K562 (cell line): ENCODE data around the gene FES. TPM values are rescaled to one million over a fixed set of nuclear protein-coding genes. Genes with fewer than 3 reads are reported as not detected.
A peak's percentile ranks its signal among the peaks of the same experiment; 100 is the strongest.

ENCODE experiments used
- RAD21 ChIP-seq, 2 experiments: fragments of 250-450 bp in 1 of 2; fragments of 450-650 bp in 1 of 2; sonication (Bioruptor Pico) in 1 of 2; formaldehyde crosslinking in 1 of 2; IDR thresholded peaks in 1 of 2; conservative IDR thresholded peaks in 1 of 2; 2 replicates each; pipeline versions ENCODE4 v1.4.0 to v1.8.0; 2020 to 2022; ENCODE audit warnings: mild to moderate bottlenecking in 2 of 2, moderate library complexity in 1 of 2
- SMARCE1 ChIP-seq: fragments of 450-650 bp; IDR thresholded peaks from 2 replicates; pipeline ENCODE4 v1.7.1; 2016; ENCODE audit warnings: mild to moderate bottlenecking
- ZNF780A ChIP-seq: fragments of 250-450 bp; sonication (Bioruptor Pico); IDR thresholded peaks from 2 replicates; pipeline ENCODE4 v1.5.0; 2021; ENCODE audit warnings: mild to moderate bottlenecking
- polyA plus RNA-seq, 8 experiments: library from polyadenylated mRNA; depleted of rRNA in 4 of 8; stranded (reverse) in 5 of 8; unstranded in 3 of 8; fragments of >200 nt; fragmentation: Nextera tagmentation in 2 of 8; fragmentation: Illumina TruSeq in 1 of 8; extraction: Ambion mirVana in 2 of 8; extraction: Trizol in 1 of 8; gene quantifications; 2 replicates each; pipeline versions ENCODE4 v1.2.1 to v1.2.3, GENCODE V29; 2011 to 2014; ENCODE audit warnings: inconsistent platforms in 1 of 8, missing spikeins in 1 of 8
- total RNA-seq, 7 experiments: library from RNA; depleted of rRNA in 6 of 7; stranded (reverse); fragments of >200 nt in 6 of 7; fragmentation: Illumina TruSeq in 2 of 7; extraction: Trizol in 2 of 7; gene quantifications; 2 replicates each; pipeline versions ENCODE4 v1.2.1 to v1.2.3, GENCODE V29; 2011 to 2021; ENCODE audit warnings: low replicate concordance in 1 of 7
- TF ChIP-seq, protein P1 (sequence below), 2 experiments: fragments of 450-650 bp; IDR thresholded peaks; 2 replicates each; pipeline ENCODE4 v1.6.1; 2016; ENCODE audit warnings: mild to moderate bottlenecking in 2 of 2, borderline replicate concordance in 1 of 2, low read depth in 1 of 2, moderate library complexity in 1 of 2
- TF ChIP-seq, protein P2 (sequence below): IDR thresholded peaks from 2 replicates; pipeline ENCODE4 v1.6.1; 2012; ENCODE audit warnings: low read depth, low read length, improper control_type of control experiment, borderline replicate concordance
- TF ChIP-seq, protein P3 (sequence below): sonication (generic); formaldehyde crosslinking; IDR thresholded peaks from 2 replicates; pipeline ENCODE4 v1.8.0; 2023; ENCODE audit warnings: missing genetic modification reagents, mild to moderate bottlenecking, borderline replicate concordance
- TF ChIP-seq, protein P4 (sequence below): fragments of 150-350 bp; IDR thresholded peaks from 2 replicates; pipeline ENCODE4 v1.6.1; 2014; ENCODE audit warnings: low read depth, mild to moderate bottlenecking, low read length, borderline replicate concordance

Gene FES
- total and polyA plus RNA-seq, 9 of the 15 experiments (the other 6 are each of a cell fraction or from before 2014, with no cell fraction given) = 0.38 to 2.6 (median 0.82) TPM

DNA sequence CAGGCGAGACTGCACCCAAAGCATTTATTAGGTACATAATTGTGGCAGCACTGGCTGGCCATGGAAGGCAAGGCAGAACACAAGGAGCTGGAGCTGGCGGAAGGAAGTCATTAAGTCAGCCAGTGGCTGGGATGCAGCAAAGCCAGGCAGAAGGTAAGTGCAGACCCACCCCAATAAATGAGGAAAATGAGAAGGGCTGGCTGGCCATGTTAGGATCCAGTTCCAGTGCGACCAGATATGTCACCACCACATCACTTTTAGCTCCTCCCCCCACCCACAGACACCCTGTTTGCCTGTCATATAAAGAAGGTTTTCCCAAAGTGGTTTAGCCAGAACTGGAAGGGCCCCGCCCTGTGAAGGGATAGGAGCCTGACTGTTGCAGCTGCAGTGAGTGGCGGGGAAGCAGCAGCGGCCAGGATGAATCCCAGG is 16.0 kb upstream of the FES start, which contains the start of gene FURIN (continued):
- 0 out of 4 replicates have a peak, but pooled peaks of 1 of the 2 experiments have one; percentile 9 for TF ChIP-seq RAD21 (CRISPR knock-in tag; conservative IDR thresholded peaks at IDR 0.05 in 1 of 2, IDR thresholded peaks at IDR 0.05 in 1 of 2)
- TF ChIP-seq, protein P1, sequence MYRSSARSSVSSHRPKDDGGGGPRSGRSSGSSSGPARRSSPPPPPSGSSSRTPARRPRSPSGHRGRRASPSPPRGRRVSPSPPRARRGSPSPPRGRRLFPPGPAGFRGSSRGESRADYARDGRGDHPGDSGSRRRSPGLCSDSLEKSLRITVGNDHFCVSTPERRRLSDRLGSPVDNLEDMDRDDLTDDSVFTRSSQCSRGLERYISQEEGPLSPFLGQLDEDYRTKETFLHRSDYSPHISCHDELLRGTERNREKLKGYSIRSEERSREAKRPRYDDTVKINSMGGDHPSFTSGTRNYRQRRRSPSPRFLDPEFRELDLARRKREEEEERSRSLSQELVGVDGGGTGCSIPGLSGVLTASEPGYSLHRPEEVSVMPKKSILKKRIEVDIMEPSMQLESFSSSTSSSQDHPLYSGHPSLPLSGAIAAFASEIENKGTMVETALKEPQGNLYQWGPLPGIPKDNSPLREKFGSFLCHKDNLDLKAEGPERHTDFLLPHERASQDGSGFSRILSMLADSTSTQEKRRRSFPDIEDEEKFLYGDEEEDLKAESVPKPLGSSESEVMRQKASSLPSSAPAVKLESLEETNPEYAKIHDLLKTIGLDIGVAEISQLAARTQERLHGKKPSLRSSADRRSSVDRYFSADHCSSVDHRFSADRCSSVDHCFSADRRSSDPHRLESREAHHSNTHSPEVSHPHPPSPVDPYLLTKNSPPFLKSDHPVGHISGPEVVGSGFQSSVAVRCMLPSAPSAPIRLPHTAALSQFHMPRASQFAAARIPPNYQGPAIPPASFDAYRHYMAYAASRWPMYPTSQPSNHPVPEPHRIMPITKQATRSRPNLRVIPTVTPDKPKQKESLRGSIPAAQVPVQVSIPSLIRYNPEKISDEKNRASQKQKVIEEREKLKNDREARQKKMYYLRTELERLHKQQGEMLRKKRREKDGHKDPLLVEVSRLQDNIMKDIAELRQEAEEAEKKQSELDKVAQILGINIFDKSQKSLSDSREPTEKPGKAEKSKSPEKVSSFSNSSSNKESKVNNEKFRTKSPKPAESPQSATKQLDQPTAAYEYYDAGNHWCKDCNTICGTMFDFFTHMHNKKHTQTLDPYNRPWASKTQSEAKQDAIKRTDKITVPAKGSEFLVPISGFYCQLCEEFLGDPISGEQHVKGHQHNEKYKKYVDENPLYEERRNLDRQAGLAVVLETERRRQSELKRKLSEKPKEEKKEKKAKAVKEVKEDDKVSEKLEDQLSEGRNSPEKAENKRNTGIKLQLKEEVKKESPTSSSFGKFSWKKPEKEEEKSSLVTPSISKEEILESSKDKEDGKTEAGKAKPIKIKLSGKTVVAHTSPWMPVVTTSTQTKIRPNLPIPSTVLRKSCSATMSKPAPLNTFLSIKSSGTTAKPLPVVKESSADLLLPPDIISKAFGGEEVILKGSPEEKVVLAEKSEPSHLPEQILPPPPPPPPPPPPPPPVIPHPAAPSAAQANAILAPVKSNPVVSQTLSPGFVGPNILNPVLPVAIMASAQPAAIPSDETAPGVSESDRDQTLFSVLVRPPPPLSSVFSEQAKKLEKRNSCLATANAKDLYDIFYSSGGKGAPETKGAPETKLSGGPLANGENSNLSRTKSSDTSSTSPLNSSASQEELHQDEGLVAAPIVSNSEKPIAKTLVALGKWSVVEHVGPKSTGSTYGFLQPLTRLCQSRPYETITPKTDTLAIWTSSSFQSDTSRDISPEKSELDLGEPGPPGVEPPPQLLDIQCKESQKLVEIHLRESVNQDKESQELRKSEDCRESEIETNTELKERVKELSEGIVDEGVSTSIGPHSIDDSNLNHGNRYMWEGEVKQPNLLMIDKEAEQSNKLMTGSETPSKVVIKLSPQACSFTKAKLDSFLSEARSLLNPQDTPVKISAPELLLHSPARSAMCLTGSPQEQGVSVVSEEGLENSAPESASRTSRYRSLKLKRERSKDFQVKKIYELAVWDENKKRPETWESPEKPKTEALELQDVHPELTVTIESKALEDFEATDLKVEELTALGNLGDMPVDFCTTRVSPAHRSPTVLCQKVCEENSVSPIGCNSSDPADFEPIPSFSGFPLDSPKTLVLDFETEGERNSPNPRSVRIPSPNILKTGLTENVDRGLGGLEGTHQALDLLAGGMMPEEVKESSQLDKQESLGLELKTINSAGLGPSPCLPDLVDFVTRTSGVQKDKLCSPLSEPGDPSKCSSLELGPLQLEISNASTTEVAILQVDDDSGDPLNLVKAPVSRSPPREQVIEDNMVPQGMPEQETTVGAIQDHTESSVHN (IDR thresholded peaks at IDR 0.05; ENCODE audit: borderline replicate concordance in 1 of 2, low read depth in 1 of 2) = no peak
- TF ChIP-seq SMARCE1 = no peak
- TF ChIP-seq, protein P2, sequence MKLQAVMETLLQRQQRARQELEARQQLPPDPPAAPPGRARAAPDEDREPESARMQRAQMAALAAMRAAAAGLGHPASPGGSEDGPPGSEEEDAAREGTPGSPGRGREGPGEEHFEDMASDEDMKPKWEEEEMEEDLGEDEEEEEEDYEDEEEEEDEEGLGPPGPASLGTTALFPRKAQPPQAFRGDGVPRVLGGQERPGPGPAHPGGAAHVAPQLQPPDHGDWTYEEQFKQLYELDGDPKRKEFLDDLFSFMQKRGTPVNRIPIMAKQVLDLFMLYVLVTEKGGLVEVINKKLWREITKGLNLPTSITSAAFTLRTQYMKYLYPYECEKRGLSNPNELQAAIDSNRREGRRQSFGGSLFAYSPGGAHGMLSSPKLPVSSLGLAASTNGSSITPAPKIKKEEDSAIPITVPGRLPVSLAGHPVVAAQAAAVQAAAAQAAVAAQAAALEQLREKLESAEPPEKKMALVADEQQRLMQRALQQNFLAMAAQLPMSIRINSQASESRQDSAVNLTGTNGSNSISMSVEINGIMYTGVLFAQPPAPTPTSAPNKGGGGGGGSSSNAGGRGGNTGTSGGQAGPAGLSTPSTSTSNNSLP = peak; percentile 22; the same call in 1 of the 2 replicates
- no peak for TF ChIP-seq ZNF780A (CRISPR knock-in tag)
- TF ChIP-seq, protein P3, sequence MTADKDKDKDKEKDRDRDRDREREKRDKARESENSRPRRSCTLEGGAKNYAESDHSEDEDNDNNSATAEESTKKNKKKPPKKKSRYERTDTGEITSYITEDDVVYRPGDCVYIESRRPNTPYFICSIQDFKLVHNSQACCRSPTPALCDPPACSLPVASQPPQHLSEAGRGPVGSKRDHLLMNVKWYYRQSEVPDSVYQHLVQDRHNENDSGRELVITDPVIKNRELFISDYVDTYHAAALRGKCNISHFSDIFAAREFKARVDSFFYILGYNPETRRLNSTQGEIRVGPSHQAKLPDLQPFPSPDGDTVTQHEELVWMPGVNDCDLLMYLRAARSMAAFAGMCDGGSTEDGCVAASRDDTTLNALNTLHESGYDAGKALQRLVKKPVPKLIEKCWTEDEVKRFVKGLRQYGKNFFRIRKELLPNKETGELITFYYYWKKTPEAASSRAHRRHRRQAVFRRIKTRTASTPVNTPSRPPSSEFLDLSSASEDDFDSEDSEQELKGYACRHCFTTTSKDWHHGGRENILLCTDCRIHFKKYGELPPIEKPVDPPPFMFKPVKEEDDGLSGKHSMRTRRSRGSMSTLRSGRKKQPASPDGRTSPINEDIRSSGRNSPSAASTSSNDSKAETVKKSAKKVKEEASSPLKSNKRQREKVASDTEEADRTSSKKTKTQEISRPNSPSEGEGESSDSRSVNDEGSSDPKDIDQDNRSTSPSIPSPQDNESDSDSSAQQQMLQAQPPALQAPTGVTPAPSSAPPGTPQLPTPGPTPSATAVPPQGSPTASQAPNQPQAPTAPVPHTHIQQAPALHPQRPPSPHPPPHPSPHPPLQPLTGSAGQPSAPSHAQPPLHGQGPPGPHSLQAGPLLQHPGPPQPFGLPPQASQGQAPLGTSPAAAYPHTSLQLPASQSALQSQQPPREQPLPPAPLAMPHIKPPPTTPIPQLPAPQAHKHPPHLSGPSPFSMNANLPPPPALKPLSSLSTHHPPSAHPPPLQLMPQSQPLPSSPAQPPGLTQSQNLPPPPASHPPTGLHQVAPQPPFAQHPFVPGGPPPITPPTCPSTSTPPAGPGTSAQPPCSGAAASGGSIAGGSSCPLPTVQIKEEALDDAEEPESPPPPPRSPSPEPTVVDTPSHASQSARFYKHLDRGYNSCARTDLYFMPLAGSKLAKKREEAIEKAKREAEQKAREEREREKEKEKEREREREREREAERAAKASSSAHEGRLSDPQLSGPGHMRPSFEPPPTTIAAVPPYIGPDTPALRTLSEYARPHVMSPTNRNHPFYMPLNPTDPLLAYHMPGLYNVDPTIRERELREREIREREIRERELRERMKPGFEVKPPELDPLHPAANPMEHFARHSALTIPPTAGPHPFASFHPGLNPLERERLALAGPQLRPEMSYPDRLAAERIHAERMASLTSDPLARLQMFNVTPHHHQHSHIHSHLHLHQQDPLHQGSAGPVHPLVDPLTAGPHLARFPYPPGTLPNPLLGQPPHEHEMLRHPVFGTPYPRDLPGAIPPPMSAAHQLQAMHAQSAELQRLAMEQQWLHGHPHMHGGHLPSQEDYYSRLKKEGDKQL (CRISPR knock-in tag) = no peak
- TF ChIP-seq, protein P4, sequence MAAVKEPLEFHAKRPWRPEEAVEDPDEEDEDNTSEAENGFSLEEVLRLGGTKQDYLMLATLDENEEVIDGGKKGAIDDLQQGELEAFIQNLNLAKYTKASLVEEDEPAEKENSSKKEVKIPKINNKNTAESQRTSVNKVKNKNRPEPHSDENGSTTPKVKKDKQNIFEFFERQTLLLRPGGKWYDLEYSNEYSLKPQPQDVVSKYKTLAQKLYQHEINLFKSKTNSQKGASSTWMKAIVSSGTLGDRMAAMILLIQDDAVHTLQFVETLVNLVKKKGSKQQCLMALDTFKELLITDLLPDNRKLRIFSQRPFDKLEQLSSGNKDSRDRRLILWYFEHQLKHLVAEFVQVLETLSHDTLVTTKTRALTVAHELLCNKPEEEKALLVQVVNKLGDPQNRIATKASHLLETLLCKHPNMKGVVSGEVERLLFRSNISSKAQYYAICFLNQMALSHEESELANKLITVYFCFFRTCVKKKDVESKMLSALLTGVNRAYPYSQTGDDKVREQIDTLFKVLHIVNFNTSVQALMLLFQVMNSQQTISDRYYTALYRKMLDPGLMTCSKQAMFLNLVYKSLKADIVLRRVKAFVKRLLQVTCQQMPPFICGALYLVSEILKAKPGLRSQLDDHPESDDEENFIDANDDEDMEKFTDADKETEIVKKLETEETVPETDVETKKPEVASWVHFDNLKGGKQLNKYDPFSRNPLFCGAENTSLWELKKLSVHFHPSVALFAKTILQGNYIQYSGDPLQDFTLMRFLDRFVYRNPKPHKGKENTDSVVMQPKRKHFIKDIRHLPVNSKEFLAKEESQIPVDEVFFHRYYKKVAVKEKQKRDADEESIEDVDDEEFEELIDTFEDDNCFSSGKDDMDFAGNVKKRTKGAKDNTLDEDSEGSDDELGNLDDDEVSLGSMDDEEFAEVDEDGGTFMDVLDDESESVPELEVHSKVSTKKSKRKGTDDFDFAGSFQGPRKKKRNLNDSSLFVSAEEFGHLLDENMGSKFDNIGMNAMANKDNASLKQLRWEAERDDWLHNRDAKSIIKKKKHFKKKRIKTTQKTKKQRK = no peak
